GM23338 (cell line): ENCODE results near the gene YTHDF1. TPM values are rescaled to one million over a fixed set of nuclear protein-coding genes. Genes with fewer than 3 reads are reported as not detected.

Source experiments
- ATAC-seq: fragments of 200-7000 bp; cut with Tn5 transposase; 3 replicates; pipeline ENCODE4 v1.9.1; 2020
- DNase-seq: peaks from one replicate; pipeline ENCODE4 v3.0.0-alpha.2; 2015; ENCODE audit warnings: low spot score
- H2AFZ ChIP-seq: fragments of 200-600 bp; sonication (generic); 2 replicates; pipeline ENCODE4 v1.8.0; 2016; ENCODE audit warnings: antibody characterized with exemption, mild to moderate bottlenecking, moderate library complexity
- H3F3A ChIP-seq: fragments of 200-600 bp; sonication (generic); replicated peaks from 2 replicates; pipeline ENCODE4 v1.8.0; 2017; ENCODE audit warnings: antibody characterized with exemption, mixed run types, low read depth
- H3K27ac ChIP-seq: fragments of 200-600 bp; sonication (generic); 2 replicates; pipeline ENCODE4 v1.6.1; 2016; ENCODE audit warnings: low read depth
- H3K27me3 ChIP-seq: fragments of 200-600 bp; sonication (generic); 2 replicates; pipeline ENCODE4 v1.8.0; 2016; ENCODE audit warnings: mild to moderate bottlenecking, mixed run types, moderate library complexity; ENCODE audit not compliant: insufficient read depth
- H3K36me3 ChIP-seq: fragments of 200-600 bp; sonication (generic); 2 replicates; pipeline ENCODE4 v1.8.0; 2016; ENCODE audit warnings: mild to moderate bottlenecking; ENCODE audit not compliant: insufficient read depth
- H3K4me1 ChIP-seq: fragments of 200-600 bp; sonication (generic); 2 replicates; pipeline ENCODE4 v1.8.0; 2016; ENCODE audit warnings: mild to moderate bottlenecking, moderate library complexity; ENCODE audit not compliant: insufficient read depth
- H3K4me2 ChIP-seq: fragments of 200-600 bp; sonication (generic); 2 replicates; pipeline ENCODE4 v1.7.1; 2017; ENCODE audit warnings: mixed run types
- H3K4me3 ChIP-seq: fragments of 200-600 bp; sonication (generic); 2 replicates; pipeline ENCODE4 v1.6.1; 2016; ENCODE audit warnings: mixed run types
- H3K79me2 ChIP-seq: fragments of 200-600 bp; sonication (generic); replicated peaks from 2 replicates; pipeline ENCODE4 v1.8.0; 2017; ENCODE audit warnings: mild to moderate bottlenecking; ENCODE audit not compliant: insufficient read depth
- H3K9me2 ChIP-seq: fragments of 200-600 bp; sonication (generic); 2 replicates; pipeline ENCODE4 v1.8.0; 2017; ENCODE audit not compliant: insufficient read depth
- H4K20me1 ChIP-seq: fragments of 200-600 bp; sonication (generic); replicated peaks from 2 replicates; pipeline ENCODE4 v1.8.0; 2017; ENCODE audit warnings: mild to moderate bottlenecking; ENCODE audit not compliant: insufficient read depth
- H3K27ac Mint-ChIP-seq: 2 replicates; pipeline ENCODE4 v1.8.0; 2020; ENCODE audit warnings: inconsistent platforms, mild to moderate bottlenecking, moderate library complexity, mixed read lengths
- H3K27me3 Mint-ChIP-seq: 3 replicates; pipeline ENCODE4 v1.8.0; 2022; ENCODE audit warnings: low read depth, mild to moderate bottlenecking, moderate library complexity, mixed read lengths, inconsistent platforms; ENCODE audit not compliant: insufficient read depth, poor library complexity
- H3K36me3 Mint-ChIP-seq: 3 replicates; pipeline ENCODE4 v1.8.0; 2021; ENCODE audit warnings: low read depth, mild to moderate bottlenecking, inconsistent platforms, moderate library complexity, mixed read lengths
- H3K4me1 Mint-ChIP-seq: 3 replicates; pipeline ENCODE4 v1.8.0; 2020; ENCODE audit warnings: mild to moderate bottlenecking, inconsistent platforms, mixed read lengths
- H3K4me3 Mint-ChIP-seq: 3 replicates; pipeline ENCODE4 v1.8.0; 2021; ENCODE audit warnings: moderate library complexity, mild to moderate bottlenecking, inconsistent platforms, mixed read lengths
- H3K9me3 Mint-ChIP-seq: 3 replicates; pipeline ENCODE4 v1.8.0; 2020; ENCODE audit warnings: moderate library complexity, mild to moderate bottlenecking, inconsistent platforms, mixed read lengths
- CREB1 ChIP-seq: fragments of 250-450 bp; sonication (Bioruptor Pico); IDR thresholded peaks from 2 replicates; pipeline ENCODE4 v1.5.0; 2020; ENCODE audit warnings: low read depth, mild to moderate bottlenecking, moderate library complexity
- EZH2 ChIP-seq: fragments of 200-600 bp; sonication (generic); IDR thresholded peaks from one replicate; pipeline ENCODE4 v1.8.0; 2017; ENCODE audit warnings: antibody characterized with exemption, mild to moderate bottlenecking, low read depth; ENCODE audit not compliant: unreplicated experiment
- EZH2phosphoT487 ChIP-seq: fragments of 200-600 bp; sonication (generic); IDR thresholded peaks from one replicate; pipeline ENCODE4 v1.8.1; 2018; ENCODE audit warnings: antibody characterized with exemption; ENCODE audit not compliant: unreplicated experiment
- JUNB ChIP-seq: IDR thresholded peaks from one replicate; pipeline ENCODE4 v1.6.1; 2016; ENCODE audit warnings: antibody characterized with exemption; ENCODE audit not compliant: unreplicated experiment
- NANOG ChIP-seq: IDR thresholded peaks from 2 replicates; pipeline ENCODE4 v1.6.1; 2016; ENCODE audit warnings: antibody characterized with exemption, borderline replicate concordance
- POLR2AphosphoS5 ChIP-seq: IDR thresholded peaks from 2 replicates; pipeline ENCODE4 v1.6.1; 2016; ENCODE audit warnings: antibody characterized with exemption, low read depth
- STAT1 ChIP-seq: IDR thresholded peaks from one replicate; pipeline ENCODE4 v1.6.1; 2016; ENCODE audit warnings: antibody characterized with exemption; ENCODE audit not compliant: unreplicated experiment
- ZNF114 ChIP-seq: fragments of 250-450 bp; sonication (Bioruptor Pico); IDR thresholded peaks from 2 replicates; pipeline ENCODE4 v1.5.0; 2020; ENCODE audit warnings: mild to moderate bottlenecking, moderate library complexity
- ZNF331 ChIP-seq: fragments of 250-450 bp; sonication (Bioruptor Pico); IDR thresholded peaks from 2 replicates; pipeline ENCODE4 v1.5.0; 2020; ENCODE audit warnings: low read depth, mild to moderate bottlenecking, moderate library complexity
- polyA plus RNA-seq: library from polyadenylated mRNA; unstranded; fragments of >200 nt; fragmentation: Nextera tagmentation; extraction: Ambion mirVana; gene quantifications from 2 replicates; pipeline ENCODE4 v1.2.1, GENCODE V29; 2016
- total RNA-seq: library from RNA; depleted of rRNA; stranded (reverse); fragments of >200 nt; shearing (Covaris generic); gene quantifications from 2 replicates; pipeline ENCODE4 v1.2.3, GENCODE V29; 2014
- TF ChIP-seq, protein P1 (sequence below): IDR thresholded peaks from one replicate; pipeline ENCODE4 v1.6.1; 2018; ENCODE audit warnings: antibody characterized with exemption; ENCODE audit not compliant: unreplicated experiment
- TF ChIP-seq, protein P2 (sequence below): fragments of 250-450 bp; sonication (Bioruptor Pico); IDR thresholded peaks from 2 replicates; pipeline ENCODE4 v1.5.0; 2020; ENCODE audit warnings: mild to moderate bottlenecking, moderate library complexity
- TF ChIP-seq, protein P3 (sequence below), 2 experiments: fragments of 200-600 bp in 1 of 2; sonication (generic) in 1 of 2; conservative IDR thresholded peaks; 2 replicates each; pipeline versions ENCODE4 v1.5.1 to v1.6.1; 2016 to 2017; ENCODE audit warnings: antibody characterized with exemption in 2 of 2, low read depth in 2 of 2, mild to moderate bottlenecking in 2 of 2, moderate library complexity in 1 of 2
- TF ChIP-seq, protein P4 (sequence below): IDR thresholded peaks from 2 replicates; pipeline ENCODE4 v1.6.1; 2016; ENCODE audit warnings: antibody characterized with exemption

YTHDF1 gene
- total and polyA plus RNA-seq, 2 experiments from 2014 or later: 30.9 to 64.3 TPM

DNA sequence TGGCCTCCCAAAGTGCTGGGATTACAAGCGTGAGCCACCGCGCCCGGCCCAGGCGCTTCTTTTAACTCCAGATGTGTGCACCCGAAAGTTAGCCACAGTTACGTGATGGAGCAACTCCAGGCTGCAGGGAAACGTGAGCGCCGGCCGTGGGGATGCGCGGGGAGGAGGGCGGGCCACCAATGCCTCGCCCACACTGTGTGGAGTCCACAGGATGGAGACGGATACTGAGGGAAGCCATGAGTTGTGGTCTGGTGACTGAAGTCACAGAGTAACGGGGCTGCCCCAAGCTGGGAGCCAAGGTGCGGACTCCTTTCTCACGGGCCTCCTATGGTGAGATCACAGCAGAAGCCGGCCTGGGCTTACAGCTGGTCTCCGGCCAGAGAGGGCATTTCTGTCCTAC lies 23.2 kb downstream of the YTHDF1 start:
- Mint-ChIP-seq H3K9me3 (no peaks in the 10 kb centered on the region), H3K4me3 (no peak overlapping the region), H3K4me1 (peaks cover 16% of the 10 kb centered on the region; the same call in 2 of the 3 replicates), H3K27ac (no peak overlapping the region), H3K27me3 (peaks cover 25% of the 10 kb centered on the region), H3K36me3 (peaks cover 29% of the 10 kb centered on the region)
- DNase-seq (no peak), ATAC-seq (no peak)
- TF ChIP-seq STAT1 (no peak), NANOG (no peak), EZH2 (no peak), ZNF114 (no peak), JUNB (no peak), CREB1 (no peak), ZNF331 (CRISPR knock-in tag) (no peak), EZH2phosphoT487 (no peak), POLR2AphosphoS5 (no peak)
- TF ChIP-seq, protein P1, sequence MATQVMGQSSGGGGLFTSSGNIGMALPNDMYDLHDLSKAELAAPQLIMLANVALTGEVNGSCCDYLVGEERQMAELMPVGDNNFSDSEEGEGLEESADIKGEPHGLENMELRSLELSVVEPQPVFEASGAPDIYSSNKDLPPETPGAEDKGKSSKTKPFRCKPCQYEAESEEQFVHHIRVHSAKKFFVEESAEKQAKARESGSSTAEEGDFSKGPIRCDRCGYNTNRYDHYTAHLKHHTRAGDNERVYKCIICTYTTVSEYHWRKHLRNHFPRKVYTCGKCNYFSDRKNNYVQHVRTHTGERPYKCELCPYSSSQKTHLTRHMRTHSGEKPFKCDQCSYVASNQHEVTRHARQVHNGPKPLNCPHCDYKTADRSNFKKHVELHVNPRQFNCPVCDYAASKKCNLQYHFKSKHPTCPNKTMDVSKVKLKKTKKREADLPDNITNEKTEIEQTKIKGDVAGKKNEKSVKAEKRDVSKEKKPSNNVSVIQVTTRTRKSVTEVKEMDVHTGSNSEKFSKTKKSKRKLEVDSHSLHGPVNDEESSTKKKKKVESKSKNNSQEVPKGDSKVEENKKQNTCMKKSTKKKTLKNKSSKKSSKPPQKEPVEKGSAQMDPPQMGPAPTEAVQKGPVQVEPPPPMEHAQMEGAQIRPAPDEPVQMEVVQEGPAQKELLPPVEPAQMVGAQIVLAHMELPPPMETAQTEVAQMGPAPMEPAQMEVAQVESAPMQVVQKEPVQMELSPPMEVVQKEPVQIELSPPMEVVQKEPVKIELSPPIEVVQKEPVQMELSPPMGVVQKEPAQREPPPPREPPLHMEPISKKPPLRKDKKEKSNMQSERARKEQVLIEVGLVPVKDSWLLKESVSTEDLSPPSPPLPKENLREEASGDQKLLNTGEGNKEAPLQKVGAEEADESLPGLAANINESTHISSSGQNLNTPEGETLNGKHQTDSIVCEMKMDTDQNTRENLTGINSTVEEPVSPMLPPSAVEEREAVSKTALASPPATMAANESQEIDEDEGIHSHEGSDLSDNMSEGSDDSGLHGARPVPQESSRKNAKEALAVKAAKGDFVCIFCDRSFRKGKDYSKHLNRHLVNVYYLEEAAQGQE: no peak
- TF ChIP-seq, protein P2, sequence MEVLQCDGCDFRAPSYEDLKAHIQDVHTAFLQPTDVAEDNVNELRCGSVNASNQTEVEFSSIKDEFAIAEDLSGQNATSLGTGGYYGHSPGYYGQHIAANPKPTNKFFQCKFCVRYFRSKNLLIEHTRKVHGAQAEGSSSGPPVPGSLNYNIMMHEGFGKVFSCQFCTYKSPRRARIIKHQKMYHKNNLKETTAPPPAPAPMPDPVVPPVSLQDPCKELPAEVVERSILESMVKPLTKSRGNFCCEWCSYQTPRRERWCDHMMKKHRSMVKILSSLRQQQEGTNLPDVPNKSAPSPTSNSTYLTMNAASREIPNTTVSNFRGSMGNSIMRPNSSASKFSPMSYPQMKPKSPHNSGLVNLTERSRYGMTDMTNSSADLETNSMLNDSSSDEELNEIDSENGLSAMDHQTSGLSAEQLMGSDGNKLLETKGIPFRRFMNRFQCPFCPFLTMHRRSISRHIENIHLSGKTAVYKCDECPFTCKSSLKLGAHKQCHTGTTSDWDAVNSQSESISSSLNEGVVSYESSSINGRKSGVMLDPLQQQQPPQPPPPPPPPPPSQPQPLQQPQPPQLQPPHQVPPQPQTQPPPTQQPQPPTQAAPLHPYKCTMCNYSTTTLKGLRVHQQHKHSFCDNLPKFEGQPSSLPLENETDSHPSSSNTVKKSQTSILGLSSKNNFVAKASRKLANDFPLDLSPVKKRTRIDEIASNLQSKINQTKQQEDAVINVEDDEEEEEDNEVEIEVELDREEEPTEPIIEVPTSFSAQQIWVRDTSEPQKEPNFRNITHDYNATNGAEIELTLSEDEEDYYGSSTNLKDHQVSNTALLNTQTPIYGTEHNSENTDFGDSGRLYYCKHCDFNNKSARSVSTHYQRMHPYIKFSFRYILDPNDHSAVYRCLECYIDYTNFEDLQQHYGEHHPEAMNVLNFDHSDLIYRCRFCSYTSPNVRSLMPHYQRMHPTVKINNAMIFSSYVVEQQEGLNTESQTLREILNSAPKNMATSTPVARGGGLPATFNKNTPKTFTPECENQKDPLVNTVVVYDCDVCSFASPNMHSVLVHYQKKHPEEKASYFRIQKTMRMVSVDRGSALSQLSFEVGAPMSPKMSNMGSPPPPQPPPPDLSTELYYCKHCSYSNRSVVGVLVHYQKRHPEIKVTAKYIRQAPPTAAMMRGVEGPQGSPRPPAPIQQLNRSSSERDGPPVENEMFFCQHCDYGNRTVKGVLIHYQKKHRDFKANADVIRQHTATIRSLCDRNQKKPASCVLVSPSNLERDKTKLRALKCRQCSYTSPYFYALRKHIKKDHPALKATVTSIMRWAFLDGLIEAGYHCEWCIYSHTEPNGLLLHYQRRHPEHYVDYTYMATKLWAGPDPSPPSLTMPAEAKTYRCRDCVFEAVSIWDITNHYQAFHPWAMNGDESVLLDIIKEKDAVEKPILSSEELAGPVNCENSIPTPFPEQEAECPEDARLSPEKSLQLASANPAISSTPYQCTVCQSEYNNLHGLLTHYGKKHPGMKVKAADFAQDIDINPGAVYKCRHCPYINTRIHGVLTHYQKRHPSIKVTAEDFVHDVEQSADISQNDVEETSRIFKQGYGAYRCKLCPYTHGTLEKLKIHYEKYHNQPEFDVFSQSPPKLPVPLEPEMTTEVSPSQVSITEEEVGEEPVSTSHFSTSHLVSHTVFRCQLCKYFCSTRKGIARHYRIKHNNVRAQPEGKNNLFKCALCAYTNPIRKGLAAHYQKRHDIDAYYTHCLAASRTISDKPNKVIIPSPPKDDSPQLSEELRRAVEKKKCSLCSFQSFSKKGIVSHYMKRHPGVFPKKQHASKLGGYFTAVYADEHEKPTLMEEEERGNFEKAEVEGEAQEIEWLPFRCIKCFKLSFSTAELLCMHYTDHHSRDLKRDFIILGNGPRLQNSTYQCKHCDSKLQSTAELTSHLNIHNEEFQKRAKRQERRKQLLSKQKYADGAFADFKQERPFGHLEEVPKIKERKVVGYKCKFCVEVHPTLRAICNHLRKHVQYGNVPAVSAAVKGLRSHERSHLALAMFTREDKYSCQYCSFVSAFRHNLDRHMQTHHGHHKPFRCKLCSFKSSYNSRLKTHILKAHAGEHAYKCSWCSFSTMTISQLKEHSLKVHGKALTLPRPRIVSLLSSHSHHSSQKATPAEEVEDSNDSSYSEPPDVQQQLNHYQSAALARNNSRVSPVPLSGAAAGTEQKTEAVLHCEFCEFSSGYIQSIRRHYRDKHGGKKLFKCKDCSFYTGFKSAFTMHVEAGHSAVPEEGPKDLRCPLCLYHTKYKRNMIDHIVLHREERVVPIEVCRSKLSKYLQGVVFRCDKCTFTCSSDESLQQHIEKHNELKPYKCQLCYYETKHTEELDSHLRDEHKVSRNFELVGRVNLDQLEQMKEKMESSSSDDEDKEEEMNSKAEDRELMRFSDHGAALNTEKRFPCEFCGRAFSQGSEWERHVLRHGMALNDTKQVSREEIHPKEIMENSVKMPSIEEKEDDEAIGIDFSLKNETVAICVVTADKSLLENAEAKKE: no peak
- TF ChIP-seq, protein P3, sequence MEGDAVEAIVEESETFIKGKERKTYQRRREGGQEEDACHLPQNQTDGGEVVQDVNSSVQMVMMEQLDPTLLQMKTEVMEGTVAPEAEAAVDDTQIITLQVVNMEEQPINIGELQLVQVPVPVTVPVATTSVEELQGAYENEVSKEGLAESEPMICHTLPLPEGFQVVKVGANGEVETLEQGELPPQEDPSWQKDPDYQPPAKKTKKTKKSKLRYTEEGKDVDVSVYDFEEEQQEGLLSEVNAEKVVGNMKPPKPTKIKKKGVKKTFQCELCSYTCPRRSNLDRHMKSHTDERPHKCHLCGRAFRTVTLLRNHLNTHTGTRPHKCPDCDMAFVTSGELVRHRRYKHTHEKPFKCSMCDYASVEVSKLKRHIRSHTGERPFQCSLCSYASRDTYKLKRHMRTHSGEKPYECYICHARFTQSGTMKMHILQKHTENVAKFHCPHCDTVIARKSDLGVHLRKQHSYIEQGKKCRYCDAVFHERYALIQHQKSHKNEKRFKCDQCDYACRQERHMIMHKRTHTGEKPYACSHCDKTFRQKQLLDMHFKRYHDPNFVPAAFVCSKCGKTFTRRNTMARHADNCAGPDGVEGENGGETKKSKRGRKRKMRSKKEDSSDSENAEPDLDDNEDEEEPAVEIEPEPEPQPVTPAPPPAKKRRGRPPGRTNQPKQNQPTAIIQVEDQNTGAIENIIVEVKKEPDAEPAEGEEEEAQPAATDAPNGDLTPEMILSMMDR (conservative IDR thresholded peaks at IDR 0.05; ENCODE audit: low read depth in 2 of 2): no peak
- TF ChIP-seq, protein P4, sequence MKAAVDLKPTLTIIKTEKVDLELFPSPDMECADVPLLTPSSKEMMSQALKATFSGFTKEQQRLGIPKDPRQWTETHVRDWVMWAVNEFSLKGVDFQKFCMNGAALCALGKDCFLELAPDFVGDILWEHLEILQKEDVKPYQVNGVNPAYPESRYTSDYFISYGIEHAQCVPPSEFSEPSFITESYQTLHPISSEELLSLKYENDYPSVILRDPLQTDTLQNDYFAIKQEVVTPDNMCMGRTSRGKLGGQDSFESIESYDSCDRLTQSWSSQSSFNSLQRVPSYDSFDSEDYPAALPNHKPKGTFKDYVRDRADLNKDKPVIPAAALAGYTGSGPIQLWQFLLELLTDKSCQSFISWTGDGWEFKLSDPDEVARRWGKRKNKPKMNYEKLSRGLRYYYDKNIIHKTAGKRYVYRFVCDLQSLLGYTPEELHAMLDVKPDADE: no peak
- no peak overlapping the region for H3K4me2 ChIP-seq
- H2AFZ ChIP-seq: no peak overlapping the region
- H3K4me3 ChIP-seq: no peak overlapping the region
- H4K20me1 ChIP-seq: peaks cover 28% of the 10 kb centered on the region
- H3K4me1 ChIP-seq: peaks cover 11% of the 10 kb centered on the region
- no peak overlapping the region for H3K27ac ChIP-seq
- H3F3A ChIP-seq: 0 out of 2 replicates have a peak, but pooled peaks cover 10% of the 10 kb centered on the region
- H3K79me2 ChIP-seq: peaks cover 31% of the 10 kb centered on the region
- H3K27me3 ChIP-seq: no peaks in the 10 kb centered on the region
- no peaks in the 10 kb centered on the region for H3K9me2 ChIP-seq
- H3K36me3 ChIP-seq: peaks cover 7% of the 10 kb centered on the region; the same call in 1 of the 2 replicates
